ENCODE measurements around the gene DIDO1.
A peak's percentile ranks its signal among the peaks of the same experiment; 100 is the strongest.
"Not testable (repeated sequence)": the region's sequence is repeated elsewhere in the genome, so short reads cannot be mapped to it uniquely, and the experiment has no call there.

DIDO1 gene

DNA sequence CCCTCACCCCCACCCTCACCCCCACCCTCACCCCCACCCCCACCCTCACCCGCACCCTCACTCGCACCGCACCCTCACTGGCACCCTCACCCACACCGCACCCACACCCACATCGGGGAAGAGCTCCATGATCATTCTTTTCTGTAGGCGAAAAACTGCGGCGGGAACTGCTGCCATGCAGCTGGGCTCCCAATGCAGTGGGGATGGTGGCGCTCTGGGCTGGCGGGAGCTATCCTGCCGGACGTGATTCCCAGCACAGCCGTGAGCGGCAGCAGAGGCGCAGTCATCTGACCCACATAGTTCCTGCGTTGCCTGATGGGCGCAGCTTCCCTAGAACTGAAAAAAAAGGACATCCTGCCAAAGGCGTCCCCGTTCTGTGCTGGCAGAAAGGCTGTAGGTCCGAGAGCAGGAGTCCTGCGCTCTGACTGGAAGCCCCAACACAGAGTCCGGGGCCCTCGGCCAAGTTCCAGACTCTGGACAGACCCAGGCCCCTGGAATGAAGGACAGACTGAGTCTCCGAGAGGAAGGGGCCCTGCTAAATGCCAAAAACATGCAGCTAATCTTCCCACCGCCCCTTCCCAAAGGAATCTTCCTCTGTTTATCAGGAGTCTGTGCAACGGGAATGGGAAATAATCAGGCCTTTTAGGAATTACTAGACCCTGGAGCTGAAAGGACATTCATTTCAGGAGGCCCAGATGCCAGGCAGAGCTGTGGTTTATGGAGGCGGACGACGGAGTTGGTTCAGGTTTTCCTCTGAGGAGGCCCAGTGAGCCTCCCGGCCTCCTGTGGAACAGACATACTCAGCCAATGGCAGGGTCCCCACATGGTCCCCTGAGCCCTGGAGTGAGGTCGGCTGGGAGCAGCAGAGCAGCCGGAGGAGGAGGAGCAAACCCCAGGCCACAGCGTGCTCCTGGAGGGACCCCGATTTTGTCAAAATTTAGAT lies 50.6 kb downstream of the DIDO1 start:
- DNase-seq, result peak; percentile 85

GRCh38 chr20:62874964-62875344 lies 51.4 kb downstream of the DIDO1 start:
- no peak for DNase-seq

GRCh38 chr20:62873681-62874031 lies 52.6 kb downstream of the DIDO1 start:
- DNase-seq, result not testable (repeated sequence)

- DNase-seq, result no peak
Observed at GRCh38 chr20:62873280-62873679, 53.0 kb downstream of the DIDO1 start.

DNA sequence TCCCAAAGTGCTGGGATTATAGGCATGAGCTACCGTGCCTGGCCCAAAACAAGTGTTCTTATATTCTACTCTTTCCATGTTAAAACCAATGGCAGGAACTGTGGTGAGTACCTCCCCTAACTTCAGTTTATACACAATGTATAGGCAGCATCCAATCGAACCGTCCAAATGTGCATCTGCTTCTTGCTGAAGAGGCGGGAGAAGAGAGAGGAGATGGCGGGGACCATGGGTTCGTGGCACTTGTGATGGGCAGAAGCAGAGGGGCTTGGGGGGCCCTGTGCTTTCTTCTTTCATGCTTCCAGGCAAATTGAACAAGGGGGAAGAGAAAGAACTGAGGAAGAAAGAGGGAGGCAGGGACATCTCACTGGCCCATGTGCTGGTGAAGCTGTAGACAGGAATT lies 53.4 kb downstream of the DIDO1 start:
- no peak for DNase-seq

DNA sequence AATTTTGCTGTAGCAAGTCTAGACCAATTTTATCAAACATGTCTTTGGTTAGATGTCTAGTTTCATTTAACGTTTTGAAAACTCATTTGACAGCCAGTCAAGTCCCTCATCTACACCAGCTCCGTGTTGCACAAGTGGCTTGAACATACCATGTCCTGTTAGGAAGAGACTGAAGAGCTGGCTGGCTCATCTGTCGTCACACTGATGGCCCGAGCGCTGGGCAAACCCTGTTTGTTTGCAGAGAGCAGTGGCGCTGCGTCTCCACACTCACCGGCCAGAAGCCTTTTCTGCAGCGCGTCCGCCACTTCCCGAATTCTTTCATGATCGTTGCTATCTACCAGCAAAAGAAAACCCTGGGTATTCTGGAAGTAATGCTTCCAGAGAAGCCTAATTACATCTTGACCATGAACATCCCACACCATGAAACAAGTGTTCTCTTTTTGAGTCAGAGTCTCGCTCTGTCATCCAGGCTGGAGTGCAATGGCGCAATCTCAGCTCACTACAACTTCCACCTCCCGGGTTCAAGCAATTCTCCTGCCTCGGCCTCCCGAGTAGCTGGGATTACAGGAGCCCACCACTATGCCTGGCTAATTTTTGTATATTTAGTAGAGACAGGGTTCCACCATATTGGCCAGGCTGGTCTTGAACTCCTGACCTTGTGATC lies 54.0 kb downstream of the DIDO1 start:
- no peak for DNase-seq

DNA sequence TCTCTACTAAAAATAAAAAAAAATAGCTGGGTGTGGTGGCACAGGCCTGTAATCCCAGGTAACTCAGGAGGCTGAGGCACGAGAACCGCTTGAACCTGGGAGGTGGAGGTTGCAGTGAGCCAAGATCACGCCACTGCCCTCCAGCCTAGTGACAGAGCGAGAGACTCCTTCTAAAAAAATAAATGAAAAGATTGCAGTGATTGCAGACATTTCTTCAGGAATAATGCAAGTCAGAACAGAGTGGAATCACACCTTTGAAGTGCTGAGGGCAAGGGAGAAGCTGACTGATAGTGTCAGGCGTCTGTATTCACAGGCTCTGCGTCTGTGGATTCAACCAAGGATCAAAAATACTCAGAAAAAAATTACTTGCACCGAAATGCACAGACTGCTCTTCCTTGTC lies 62.1 kb downstream of the DIDO1 start:
- DNase-seq, result no peak

- DNase-seq, result peak; percentile 92
Observed at GRCh38 chr20:62861726-62862336, 64.5 kb downstream of the DIDO1 start, which contains the start of gene TCFL5. Gene TCFL5, minus strand, starts transcription at chr20:62861822. Its CDS starts 152 bp downstream, at chr20:62861670.

GRCh38 chr20:62860924-62861691 lies 65.2 kb downstream of the DIDO1 start:
- no peak for DNase-seq

DNA sequence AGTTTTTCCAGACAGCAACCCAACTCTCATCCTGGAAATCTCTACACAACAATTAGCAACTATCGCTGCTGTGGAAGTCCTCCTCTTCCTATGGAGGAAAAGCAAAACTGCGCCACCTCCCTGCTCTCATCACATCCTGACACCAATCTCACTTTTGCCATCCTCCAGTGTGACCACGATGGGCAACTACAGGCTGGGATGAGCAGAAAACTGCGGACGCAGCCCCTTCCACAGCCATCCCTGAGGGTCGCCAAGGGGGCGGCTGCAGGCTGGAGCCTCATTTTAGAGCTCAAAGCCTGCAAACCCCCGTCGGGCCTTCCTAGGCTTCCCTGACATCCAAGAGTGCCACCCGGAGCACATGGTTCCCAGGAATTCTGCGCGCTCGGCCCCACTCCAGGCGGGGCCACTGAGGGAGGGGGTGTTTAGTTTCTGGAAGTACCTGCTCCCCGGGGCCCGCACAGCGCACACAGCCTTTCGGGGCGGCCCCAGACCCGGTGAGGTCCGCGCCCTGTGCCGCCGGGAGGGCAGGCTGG lies 65.8 kb downstream of the DIDO1 start:
- DNase-seq, result no peak

DNA sequence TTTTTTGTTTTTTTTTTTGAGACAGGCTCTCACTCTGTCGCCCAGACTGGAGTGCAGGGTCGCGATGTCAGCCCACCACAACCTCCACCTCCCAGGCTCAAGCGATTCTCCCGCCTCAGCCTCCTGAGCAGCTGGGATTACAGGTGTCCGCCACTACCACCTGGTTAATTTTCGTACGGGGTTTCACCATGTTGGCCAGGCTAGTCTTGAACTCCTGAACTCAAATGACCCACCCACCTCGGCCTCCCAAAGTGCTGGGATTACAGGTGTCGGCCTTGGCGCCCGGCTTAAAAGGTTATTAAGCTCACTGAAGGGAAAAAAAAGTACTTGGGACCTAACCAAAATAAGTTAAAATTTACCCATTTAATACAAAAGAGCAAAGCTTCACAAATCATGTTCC lies 66.6 kb downstream of the DIDO1 start:
- no peak for DNase-seq

DNA sequence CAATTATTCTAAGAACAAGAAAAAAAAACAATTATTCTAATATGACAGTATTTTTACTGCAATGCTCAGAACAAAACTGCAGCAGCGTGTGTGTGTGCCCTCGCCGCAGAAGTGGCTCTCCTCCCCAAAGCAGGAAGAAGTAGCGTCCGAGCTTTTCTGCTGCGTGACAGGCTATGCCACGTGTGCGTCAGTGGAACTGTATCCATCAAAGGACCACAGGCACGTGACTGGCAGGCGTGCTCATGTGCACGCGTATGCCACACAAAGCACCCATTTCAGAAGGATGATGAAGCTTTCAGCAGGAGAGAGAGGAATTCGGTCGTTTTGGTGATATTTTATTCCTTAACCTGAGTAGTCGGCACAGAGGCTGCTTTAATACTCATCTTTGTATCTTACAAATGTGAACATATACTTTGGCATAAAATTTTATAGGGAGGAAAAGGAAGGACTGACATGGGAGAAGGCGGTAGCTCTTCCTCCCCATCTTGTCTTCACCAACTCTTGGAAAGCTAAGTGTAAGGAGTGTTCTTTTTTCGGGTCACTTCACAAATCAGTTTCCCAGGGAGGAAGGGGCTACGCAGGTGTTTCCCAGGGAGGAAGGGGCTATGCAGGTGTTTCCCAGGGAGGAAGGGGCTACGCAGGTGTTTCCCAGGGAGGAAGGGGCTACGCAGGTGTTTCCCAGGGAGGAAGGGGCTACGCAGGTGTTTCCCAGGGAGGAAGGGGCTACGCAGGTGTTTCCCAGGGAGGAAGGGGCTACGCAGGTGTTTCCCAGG lies 68.1 kb downstream of the DIDO1 start:
- DNase-seq, result no peak

GRCh38 chr20:62856931-62857619 lies 69.2 kb downstream of the DIDO1 start:
- DNase-seq, result no peak

DNA sequence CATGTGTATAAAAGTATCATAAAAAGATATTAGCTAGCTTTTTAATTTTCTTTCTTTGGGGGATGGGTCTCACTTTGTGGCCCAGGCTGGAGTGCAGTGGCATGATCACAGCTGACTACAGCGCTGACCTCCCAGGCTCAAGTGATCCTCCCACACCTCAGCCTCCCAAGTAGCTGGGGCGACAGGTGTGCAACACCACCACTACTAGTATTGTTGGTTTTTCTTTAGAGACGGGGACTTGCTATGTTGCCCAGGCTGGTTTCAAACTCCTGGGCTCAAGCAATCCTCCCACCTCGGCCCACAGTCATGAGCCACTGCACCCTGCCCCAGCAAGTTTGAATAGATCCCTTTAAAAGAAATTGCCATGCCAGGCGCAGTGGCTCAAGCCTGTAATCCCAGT lies 71.2 kb downstream of the DIDO1 start:
- no peak for DNase-seq

DNA sequence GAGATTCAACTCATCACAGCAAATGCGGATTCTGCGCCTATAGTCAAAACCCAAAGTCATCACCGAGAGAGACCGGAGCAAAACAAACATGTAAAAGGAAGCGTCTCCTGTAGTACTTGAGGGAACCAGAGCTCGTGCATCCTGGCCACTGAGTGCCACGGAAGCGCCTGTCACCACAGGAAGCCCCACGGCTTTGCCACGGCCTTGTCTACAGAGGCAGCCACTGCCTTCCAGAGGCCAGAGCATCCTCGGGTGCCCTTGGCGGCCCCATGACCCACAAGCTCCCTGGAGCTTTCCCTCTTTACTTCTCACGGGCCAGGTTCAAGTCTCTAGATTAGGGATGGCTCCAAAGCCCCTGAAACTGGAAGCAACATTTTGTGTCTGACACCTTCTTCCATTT lies 72.2 kb downstream of the DIDO1 start:
- no peak for DNase-seq

DNA sequence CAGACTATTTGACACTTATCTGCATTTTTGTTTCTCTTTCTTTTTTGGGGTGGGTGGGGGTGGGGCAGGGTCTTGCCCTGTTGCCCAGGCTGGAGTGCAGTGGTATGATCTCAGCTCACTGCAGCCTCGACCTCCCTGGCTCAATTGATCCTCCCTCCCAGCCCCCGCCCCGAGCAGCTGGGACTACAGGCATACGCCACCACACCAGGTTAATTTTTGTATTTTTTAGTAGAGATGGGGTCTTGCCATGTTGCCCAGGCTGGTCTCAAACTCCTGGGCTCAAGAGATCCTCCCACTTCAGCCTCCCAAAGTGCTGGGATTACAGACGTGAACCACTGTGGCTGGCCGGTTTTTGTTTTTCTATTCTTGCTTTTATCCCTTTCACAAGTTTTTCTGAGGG lies 73.0 kb downstream of the DIDO1 start:
- not testable (repeated sequence) for DNase-seq

DNA sequence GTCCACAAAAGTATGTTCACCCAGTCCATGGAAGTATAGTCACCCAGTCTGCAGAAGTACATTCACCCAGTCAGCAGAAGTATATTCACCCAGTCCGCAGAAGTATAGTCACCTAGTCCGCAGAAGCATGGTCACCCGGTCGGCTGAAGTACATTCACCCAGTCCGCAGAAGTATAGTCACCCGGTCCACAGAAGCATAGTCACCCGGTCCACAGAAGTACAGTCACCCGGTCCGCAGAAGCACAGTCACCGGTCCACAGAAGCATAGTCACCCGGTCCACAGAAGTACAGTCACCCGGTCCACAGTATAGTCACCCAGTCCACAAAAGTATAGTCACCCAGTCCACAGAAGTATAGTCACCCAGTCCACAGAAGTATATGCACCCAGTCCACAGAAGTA lies 73.5 kb downstream of the DIDO1 start:
- DNase-seq, result no peak

GRCh38 chr20:62852196-62852595 lies 74.1 kb downstream of the DIDO1 start:
- no peak for DNase-seq

DNA sequence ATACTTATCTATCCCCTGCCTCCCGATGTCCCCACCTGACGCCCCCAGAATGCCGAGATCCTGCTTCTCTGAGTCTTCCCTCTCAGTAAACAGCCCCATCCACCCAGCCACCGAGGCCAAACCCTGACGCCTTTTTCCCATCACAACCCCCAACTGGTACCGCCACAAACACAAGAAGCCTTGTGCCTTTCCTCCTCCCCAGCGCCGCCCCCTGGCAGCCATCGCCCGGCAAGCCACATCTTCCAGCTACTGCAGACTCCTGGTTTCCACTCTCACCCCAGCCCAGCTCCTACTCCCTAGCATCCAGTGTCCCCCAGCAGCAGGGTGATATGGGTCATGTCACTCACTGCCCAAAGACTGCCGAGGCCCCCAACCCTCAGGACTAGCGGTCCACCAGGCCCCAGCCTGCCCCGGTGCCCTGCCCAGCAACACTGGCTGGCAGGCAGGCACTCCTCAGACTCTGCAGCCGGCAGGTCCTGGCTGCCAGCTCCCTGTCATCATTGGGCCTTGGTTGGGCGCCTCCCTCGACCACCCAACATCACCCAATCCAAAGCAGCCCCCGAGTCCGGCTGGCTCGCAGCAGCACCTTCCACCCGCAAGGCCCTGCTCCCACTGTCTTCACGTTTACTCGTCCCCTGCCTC lies 75.9 kb downstream of the DIDO1 start:
- no peak for DNase-seq

- DNase-seq, result no peak
Observed at GRCh38 chr20:62849431-62849830, 76.9 kb downstream of the DIDO1 start.

- DNase-seq, result not testable (repeated sequence)
Observed at GRCh38 chr20:62848917-62849316, 77.4 kb downstream of the DIDO1 start.

Data from GOT3 (cell line).